Measurements from ENCODE around the gene HOXB7.

The HOXB7 gene

GRCh38 chr17:48606892-48607614, 3.8 kb downstream of the HOXB7 start:
- no peak for DNase-seq

GRCh38 chr17:48605991-48606891, 4.6 kb downstream of the HOXB7 start:
- DNase-seq, result no peak

GRCh38 chr17:48605409-48605919, 5.4 kb downstream of the HOXB7 start:
- no peak for DNase-seq

DNA sequence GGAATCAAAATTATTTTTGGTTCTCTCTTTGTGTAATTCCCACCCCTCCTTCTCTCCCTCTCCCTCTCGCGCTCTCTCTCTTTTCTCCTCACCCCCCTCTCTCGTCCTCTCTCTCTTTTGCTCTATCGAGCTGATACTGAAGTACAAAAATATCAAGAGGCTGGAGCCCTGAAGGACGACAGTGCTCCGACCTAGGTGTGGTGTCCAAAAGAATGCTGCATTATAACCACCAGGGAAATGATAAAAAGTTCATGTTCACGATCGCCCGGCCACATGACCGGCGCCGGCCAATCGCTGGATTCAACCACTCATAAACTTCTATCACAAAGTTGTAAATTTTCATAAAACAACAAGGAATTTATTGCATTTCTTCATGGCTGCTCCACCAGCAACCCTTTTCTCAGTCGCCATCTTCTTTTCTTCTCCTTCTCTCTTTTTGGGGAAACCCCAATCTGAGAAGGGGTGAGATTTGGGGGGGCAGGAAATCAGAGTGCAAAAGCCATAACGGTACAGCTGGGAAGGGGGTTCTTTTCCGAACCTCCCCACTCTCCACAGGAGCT, 6.0 kb downstream of the HOXB7 start, which contains the start of gene HOXB6:
HOXB6 (minus strand) TSS at position 217 of the 560 bp plus-strand sequence. CDS start 6,836 bp downstream, outside the sequence.
- DNase-seq, result no peak

DNA sequence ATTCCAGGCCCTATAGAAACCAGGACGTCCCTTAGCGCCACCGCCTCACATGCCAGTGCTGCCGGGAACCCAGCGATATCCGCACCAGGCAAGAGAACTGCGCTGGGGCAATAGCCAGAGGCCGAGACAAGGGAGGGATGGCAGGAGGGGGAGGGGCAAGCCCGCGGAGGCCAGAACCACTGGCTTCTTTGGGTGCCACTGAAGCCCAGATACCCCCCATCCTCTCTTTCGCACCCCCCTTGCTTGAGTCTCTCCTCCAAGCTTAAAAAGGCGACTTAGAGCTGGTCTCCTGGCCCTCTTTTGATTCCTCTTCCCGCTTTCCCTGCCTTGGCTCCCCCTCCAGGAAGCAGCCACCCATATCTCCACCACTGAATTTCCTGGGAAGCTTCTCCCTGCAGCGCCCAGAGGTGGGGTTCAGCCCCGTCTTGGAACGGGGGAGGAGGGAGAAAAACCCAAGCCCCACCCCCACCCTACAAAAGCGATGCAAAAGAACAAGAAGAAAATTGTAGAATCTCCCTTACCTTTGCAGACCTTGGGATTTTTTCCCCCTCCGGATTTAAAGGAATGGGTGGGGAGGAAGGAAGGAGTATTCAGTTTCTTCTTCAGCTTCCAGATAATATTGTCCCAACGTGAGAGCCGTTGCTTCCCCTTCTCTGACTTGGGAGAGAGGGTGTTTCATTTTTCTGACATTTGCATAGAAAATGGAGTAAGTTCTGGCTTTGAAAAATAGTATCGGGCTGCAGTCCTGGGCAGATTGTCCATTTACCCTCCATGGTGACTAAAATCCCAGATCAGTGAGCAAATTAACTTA, 6.7 kb downstream of the HOXB7 start:
- DNase-seq, result no peak

DNA sequence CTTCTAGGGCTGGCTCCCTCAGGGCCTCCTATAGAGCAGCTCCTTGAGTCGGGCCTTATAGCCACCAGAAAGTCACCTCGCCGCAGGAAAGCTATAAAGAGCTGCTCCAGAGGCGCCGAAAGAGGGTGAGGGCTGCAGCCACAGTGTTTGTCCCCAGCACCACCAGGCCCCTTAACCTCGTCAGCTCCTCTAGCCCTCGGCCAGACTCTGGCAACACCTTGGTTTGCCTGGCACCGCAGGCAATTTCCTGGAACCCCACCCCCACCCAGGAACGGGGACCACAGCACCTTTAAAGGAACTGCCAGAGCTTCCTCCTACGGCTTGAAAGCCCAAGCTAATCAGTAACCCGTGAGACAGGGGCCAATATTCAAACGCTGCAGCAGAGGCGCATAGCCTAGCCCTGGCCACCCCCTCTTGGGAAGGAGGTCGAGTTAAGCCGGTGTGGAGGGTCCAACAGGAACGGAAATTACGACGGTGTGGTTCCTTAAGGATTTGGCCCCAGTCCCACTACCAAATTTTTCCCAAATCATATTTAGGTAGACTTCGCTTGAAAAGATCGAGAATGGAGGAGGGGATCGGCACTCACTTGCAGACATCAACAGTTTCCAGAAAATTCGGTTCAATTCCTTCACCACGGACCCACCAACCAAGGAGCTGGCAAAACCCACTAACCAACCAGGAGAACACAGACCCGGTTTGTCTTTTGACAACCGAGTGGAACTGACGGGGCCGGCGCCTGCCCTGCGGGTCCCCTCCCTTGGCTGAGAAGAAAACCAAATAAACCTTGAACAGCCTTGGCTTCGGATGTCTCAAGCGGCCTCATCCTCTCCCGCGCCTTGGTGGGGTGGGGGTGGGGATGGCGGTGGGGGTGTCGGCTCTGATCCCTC, 9.0 kb downstream of the HOXB7 start:
- no peak for DNase-seq

DNA sequence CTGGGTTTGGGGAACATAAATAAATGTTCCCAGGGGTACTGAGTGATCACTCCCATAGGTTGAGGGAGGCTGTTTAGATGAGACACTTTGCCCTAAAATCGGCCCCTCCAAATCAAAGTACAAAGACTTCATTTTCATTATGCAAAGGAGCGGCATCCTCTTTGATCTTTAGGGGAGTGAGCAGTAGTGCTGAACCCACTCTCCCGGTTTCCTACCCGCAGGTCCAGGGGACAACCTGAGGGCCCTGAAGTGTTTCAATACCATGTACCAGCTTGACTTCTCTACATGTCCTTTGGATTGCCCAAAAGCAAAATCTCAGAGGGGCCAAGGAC, 9.6 kb downstream of the HOXB7 start:
- DNase-seq, result no peak

GRCh38 chr17:48600244-48601098, 10.3 kb downstream of the HOXB7 start:
- no peak for DNase-seq

GRCh38 chr17:48599354-48599753, 11.5 kb downstream of the HOXB7 start:
- DNase-seq, result no peak

DNA sequence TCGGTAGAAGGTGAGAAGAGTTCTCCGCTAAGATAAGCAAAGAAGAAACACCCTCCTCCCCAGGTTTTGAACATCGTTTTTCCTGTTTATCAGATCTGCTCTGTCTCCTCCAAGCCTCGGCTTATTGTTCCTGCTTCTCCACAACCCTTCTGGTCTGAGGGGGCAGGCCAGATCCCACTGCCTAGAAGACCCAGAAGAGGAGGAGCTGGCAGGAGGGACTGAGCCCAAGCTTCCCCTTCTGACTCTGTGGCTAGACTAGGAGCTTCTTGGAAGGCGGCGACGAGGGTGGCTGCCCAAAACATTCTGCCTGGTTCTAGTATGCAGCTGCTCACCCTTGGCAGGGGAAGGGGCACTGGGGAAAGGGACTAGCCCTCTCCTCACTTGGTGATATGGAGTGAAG, 12.1 kb downstream of the HOXB7 start:
- DNase-seq, result no peak

- DNase-seq, result peak; percentile 17
Observed at GRCh38 chr17:48597778-48598631, 12.8 kb downstream of the HOXB7 start.

DNA sequence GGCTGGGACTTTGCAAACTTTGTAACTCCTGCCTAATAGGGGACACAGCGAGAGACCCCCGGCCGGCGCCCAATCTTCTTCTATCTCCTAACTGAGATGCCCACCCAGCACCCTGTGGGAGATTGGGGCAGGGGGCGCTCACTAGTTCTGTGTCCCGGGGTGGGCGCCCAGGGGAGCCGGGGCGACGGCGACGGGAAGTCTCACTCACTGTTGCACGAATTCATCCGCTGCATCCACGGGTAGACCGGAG, 13.4 kb downstream of the HOXB7 start:
- no peak for DNase-seq

DNA sequence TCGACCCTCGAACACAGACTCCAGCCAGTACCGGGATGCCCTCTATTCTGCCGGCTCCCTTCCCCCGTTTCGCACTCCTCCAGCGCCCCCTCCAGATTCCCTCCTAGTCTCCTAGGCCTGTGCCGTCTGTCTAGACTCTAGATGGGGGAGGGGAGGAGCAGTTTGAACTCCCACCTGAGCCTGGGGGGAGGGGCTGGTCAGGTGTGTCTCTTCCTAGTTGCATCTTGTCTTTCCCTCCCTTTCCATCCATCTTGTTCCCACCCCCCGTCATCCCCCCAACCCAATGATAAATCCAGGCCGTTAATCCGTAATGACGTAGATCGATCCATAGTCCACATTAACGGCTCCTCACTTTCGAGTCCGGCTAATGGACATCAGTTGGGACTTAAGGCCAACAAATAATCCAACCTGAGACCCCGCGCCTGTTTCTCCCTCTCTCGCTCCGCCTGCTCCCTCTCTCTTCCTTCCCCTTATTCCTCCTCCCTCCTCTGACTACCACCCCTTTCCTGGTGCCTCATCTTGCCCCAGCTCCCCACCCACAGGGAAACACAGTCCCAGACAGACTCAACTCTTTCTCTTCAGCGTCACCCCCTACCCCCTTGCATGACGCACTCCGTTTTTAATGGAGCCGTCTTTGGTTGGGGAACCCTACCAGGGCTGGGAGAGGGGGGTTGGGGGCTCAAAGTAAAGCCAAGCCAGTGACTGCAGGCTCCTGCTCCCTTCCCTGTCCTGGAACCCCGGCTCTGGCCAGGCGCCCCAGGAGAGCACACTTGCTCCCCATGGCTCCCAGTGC, 13.9 kb downstream of the HOXB7 start:
- DNase-seq, result no peak

- no peak for DNase-seq
Observed at GRCh38 chr17:48596000-48596734, 14.7 kb downstream of the HOXB7 start.

GRCh38 chr17:48595278-48595999, 15.4 kb downstream of the HOXB7 start:
- no peak for DNase-seq

- no peak for DNase-seq
Observed at GRCh38 chr17:48594538-48595277, 16.1 kb downstream of the HOXB7 start.

Data from NCI-H1105 (cell line).